Sigmoid colon (tissue), 7 donors: ENCODE measurements around the gene PCDHA11. TPM values are rescaled to one million over a fixed set of nuclear protein-coding genes. Genes with fewer than 3 reads are reported as not detected.
"Not testable (repeated sequence)": the region's sequence is repeated elsewhere in the genome, so short reads cannot be mapped to it uniquely, and the experiment has no call there.

Source experiments
- DNase-seq: peaks from one replicate; pipeline ENCODE4 v3.0.0-alpha.2; 2019
- H3K27ac ChIP-seq, 4 donors: fragments of 200-600 bp; sonication (generic); one replicate each; pipeline ENCODE4 v1.5.1; 2016 to 2019; ENCODE audit warnings: mild to moderate bottlenecking in 1 of 4
- H3K27me3 ChIP-seq, 3 donors: fragments of 200-600 bp; sonication (generic); one replicate each; pipeline ENCODE4 v1.5.1; 2019; ENCODE audit warnings: mild to moderate bottlenecking in 1 of 3
- H3K36me3 ChIP-seq, 4 donors: fragments of 200-600 bp; sonication (generic); one replicate each; pipeline ENCODE4 v1.5.1; 2016 to 2019
- H3K4me1 ChIP-seq, 4 donors: fragments of 200-600 bp; sonication (generic); one replicate each; pipeline ENCODE4 v1.5.1; 2017 to 2019
- H3K4me3 ChIP-seq, 4 donors: fragments of 200-600 bp; sonication (generic); one replicate each; pipeline ENCODE4 v1.5.1; 2017 to 2019; ENCODE audit warnings: mild to moderate bottlenecking in 2 of 4, moderate library complexity in 1 of 4
- H3K9me3 ChIP-seq, 4 donors: fragments of 200-600 bp in 3 of 4; sonication (generic) in 3 of 4; one replicate each; pipeline versions ENCODE4 v1.5.1 to v1.6.1; 2013 to 2019
- CTCF ChIP-seq, 4 experiments: fragments of 450-650 bp in 3 of 4; fragments of 200-600 bp in 1 of 4; IDR thresholded peaks; one replicate each; pipeline ENCODE4 v1.5.1; 2016 to 2019; ENCODE audit warnings: antibody characterized with exemption in 4 of 4, mild to moderate bottlenecking in 3 of 4, moderate library complexity in 2 of 4
- EP300 ChIP-seq, 4 donors: sonication (generic); formaldehyde crosslinking; IDR thresholded peaks; one replicate each; pipeline ENCODE4 v1.6.1; 2017; ENCODE audit warnings: antibody characterized with exemption in 4 of 4
- POLR2A ChIP-seq, 2 donors: fragments of 450-650 bp; IDR thresholded peaks; one replicate each; pipeline ENCODE4 v1.6.1; 2016; ENCODE audit warnings: antibody characterized with exemption in 2 of 2, mild to moderate bottlenecking in 2 of 2, moderate library complexity in 2 of 2
- POLR2AphosphoS5 ChIP-seq, 4 donors: sonication (generic); formaldehyde crosslinking; IDR thresholded peaks; one replicate each; pipeline ENCODE4 v1.6.1; 2017; ENCODE audit warnings: antibody characterized with exemption in 4 of 4
- WGBS, 2 donors: extraction: QIAGEN DNeasy Blood & Tissue Kit; methylation state at CpG; one replicate each; pipeline ENCODE4 v1.1.7; 2013; 5-methylcytosine and 5-hydroxymethylcytosine counted together
- intact Hi-C: fragments of 100-400 bp; cut with DNase I; formaldehyde crosslinking; loops from one replicate; pipeline ENCODE4 v1.15.1; 2023
- polyA plus RNA-seq, 3 donors: library from polyadenylated mRNA; stranded (reverse); fragments of 200-250 nt; gene quantifications; one replicate each; pipeline ENCODE4 v1.2.3, GENCODE V29; 2013
- total RNA-seq, 4 donors: library from RNA; depleted of rRNA; stranded (reverse); fragments of >200 nt; gene quantifications; one replicate each; pipeline ENCODE4 v1.1.0, GENCODE V29; 2016
- donor health status: healthy with polysubstance abuse.
- donor health status: Bipolar disorder and iron deficiency.
- donor health status: healthy.

The PCDHA11 gene
- total and polyA plus RNA-seq, 7 donors: 0.07 to 0.71 (median 0.41) TPM; not detected in 2

- DNase-seq: no peak
- peaks cover 0 to 66% (median under 1%) of the 10 kb centered on the region in 3 donors for H3K27me3 ChIP-seq
- 22 to 49% methylated on average over 27 of the region's 27 CpGs for WGBS, 2 donors
- no peaks in the 10 kb centered on the region for H3K36me3 ChIP-seq
- H3K27ac ChIP-seq: no peak within 1 kb of the TSS
- H3K4me3 ChIP-seq: peak within 1 kb of the TSS in 1 of 4 donors; percentile 9
- TF ChIP-seq CTCF (IDR thresholded peaks at IDR 0.05) (no peak), EP300 (IDR thresholded peaks at IDR 0.05) (no peak), POLR2A (IDR thresholded peaks at IDR 0.05) (no peak), POLR2AphosphoS5 (IDR thresholded peaks at IDR 0.05) (no peak)
- intact Hi-C loops: no loop called here
- peaks cover 0 to 25% (median 13%) of the 10 kb centered on the region in 4 donors for H3K9me3 ChIP-seq
- no peaks in the 10 kb centered on the region for H3K4me1 ChIP-seq
Measured at GRCh38 chr5:140827704-140828361, 40.9 kb upstream of the PCDHA11 start, which contains the start of gene PCDHA6. PCDHA6 (plus strand) TSS chr5:140827960; CDS start chr5:140828092, 132 bp downstream.

GRCh38 chr5:140828362-140828737 is 40.4 kb upstream of the PCDHA11 start:
- TF ChIP-seq EP300 (IDR thresholded peaks at IDR 0.05) (no peak), POLR2A (IDR thresholded peaks at IDR 0.05) (no peak), CTCF (IDR thresholded peaks at IDR 0.05) (no peak)
- Histone ChIP-seq H3K36me3 (no peaks in the 10 kb centered on the region), H3K4me3 (peak overlapping the region in 1 of 4 donors; percentile 9), H3K27ac (no peak overlapping the region), H3K9me3 (peaks cover 0 to 22% (median 10%) of the 10 kb centered on the region in 4 donors), H3K27me3 (peaks cover 0 to 66% (median 0%) of the 10 kb centered on the region in 3 donors), H3K4me1 (no peaks in the 10 kb centered on the region)
- 28 to 60% methylated on average over 18 of the region's 18 CpGs for WGBS, 2 donors
- intact Hi-C loops: no loop called here
- DNase-seq: no peak

- H3K4me1 ChIP-seq, H3K4me3 ChIP-seq, DNase-seq, intact Hi-C loops, H3K36me3 ChIP-seq, H3K27ac ChIP-seq: not testable (repeated sequence)
- Histone ChIP-seq H3K9me3 (peaks cover 0 to 24% (median 14%) of the 10 kb centered on the region in 4 donors), H3K27me3 (peaks cover 0 to 64% (median 0%) of the 10 kb centered on the region in 3 donors)
- WGBS, 2 donors: 54 to 81% methylated on average over 106 of the region's 106 CpGs
Measured at GRCh38 chr5:140829511-140830501, 39.0 kb upstream of the PCDHA11 start.

- no peak within 1 kb of the TSS for H3K27ac ChIP-seq
- peaks cover 0 to 32% (median 18%) of the 10 kb centered on the region in 4 donors for H3K9me3 ChIP-seq
- H3K27me3 ChIP-seq: peaks cover 0 to 71% (median 9%) of the 10 kb centered on the region in 3 donors
- H3K4me3 ChIP-seq: peak within 1 kb of the TSS in 3 of 4 donors; percentile 3 to 23 (median 16)
- no peak for TF ChIP-seq CTCF (IDR thresholded peaks at IDR 0.05)
- TF ChIP-seq POLR2A (IDR thresholded peaks at IDR 0.05): no peak
- no peak for TF ChIP-seq POLR2AphosphoS5 (IDR thresholded peaks at IDR 0.05)
- no peak for TF ChIP-seq EP300 (IDR thresholded peaks at IDR 0.05)
- no peak for DNase-seq
- H3K4me1 ChIP-seq: no peaks in the 10 kb centered on the region
- H3K36me3 ChIP-seq: no peaks in the 10 kb centered on the region
- 16 to 22% methylated on average over 8 of the region's 8 CpGs for WGBS, 2 donors
- intact Hi-C loops: no loop called here
Measured at GRCh38 chr5:140833993-140834392, 34.8 kb upstream of the PCDHA11 start, which contains the start of gene PCDHA7. PCDHA7 (plus strand) TSS chr5:140834269; CDS start chr5:140834384, 115 bp downstream.

- peak overlapping the region in 3 of 4 donors; percentile 3 to 23 (median 16) for H3K4me3 ChIP-seq
- DNase-seq, H3K4me1 ChIP-seq, intact Hi-C loops, H3K27ac ChIP-seq, H3K36me3 ChIP-seq: not testable (repeated sequence)
- 33 to 59% methylated on average over 28 of the region's 38 CpGs for WGBS, 2 donors
- peaks cover 0 to 74% (median 9%) of the 10 kb centered on the region in 3 donors for H3K27me3 ChIP-seq
- peaks cover 0 to 29% (median 16%) of the 10 kb centered on the region in 4 donors for H3K9me3 ChIP-seq
Measured at GRCh38 chr5:140834439-140835008, 34.2 kb upstream of the PCDHA11 start.
